ENCODE data around the gene FCHSD2. TPM values are rescaled to one million over a fixed set of nuclear protein-coding genes. Genes with fewer than 3 reads are reported as not detected.

The FCHSD2 gene
- total RNA-seq, 6 experiments from 2014 or later, result 10.8 to 25.9 (median 17.8) TPM

DNA sequence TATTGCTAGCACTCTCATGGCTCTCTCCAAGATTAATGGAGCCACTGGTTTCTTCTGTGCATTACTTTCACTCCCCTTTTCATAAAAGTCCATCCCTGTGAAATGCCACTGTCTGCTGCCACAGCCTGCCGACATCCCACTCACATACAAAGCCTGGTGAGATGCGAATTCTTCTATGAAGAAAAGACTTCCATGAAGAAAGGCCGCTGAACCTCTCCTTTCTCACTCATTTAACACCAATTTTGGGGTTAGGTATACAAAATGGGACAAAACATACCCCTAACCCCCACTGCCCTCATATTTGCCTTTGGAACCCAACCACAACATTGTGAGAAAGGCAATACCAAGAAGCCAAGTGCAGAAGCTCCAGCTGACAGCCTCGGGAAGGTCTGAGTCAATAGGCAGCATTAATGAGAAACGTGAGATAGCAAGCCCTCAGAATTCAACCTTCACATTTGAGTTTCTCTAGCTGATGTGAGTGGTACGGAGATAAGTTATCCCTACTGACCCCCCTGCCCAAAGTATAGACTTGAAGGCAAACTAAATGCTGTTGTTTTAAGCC, 171.5 kb downstream of the FCHSD2 start:
- ATAC-seq, result no peak
- 70% methylated on average over 6 of the region's 6 CpGs for WGBS (ENCODE audit: insufficient coverage, low coverage, low lambda C conversion rate, missing lambda C conversion rate)
- intact Hi-C loops (cut with DNase I), result no loop called here

DNA sequence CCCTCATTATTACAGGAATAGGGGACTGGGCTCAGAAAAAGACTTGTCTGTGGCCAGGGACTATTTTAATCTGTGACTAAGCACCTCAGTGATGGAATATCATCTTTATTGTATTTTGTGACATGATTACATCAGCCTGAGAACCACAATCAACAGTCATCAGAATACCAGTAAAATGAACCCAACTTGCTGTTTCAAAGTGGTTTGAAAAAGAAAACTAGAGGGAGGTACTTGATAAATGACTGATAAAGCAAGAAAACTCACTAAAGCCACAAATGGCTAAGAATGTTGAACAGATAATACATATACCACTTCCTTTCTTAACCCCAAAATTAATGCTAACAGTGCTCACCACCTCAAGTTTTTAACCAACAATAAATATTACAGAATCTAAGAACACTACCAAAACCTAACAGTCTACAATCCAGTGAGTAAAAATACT, 172.2 kb downstream of the FCHSD2 start:
- Histone ChIP-seq H3K36me3 (no peaks in the 10 kb centered on the region), H3K4me3 (no peak overlapping the region), H3K9me3 (no peaks in the 10 kb centered on the region), H3K27me3 (no peaks in the 10 kb centered on the region), H3K27ac (no peak overlapping the region), H3K4me1 (no peaks in the 10 kb centered on the region)
- ATAC-seq, result no peak
- intact Hi-C loops (cut with DNase I), result no loop called here
- no peak for DNase-seq
- TF ChIP-seq, protein P1, sequence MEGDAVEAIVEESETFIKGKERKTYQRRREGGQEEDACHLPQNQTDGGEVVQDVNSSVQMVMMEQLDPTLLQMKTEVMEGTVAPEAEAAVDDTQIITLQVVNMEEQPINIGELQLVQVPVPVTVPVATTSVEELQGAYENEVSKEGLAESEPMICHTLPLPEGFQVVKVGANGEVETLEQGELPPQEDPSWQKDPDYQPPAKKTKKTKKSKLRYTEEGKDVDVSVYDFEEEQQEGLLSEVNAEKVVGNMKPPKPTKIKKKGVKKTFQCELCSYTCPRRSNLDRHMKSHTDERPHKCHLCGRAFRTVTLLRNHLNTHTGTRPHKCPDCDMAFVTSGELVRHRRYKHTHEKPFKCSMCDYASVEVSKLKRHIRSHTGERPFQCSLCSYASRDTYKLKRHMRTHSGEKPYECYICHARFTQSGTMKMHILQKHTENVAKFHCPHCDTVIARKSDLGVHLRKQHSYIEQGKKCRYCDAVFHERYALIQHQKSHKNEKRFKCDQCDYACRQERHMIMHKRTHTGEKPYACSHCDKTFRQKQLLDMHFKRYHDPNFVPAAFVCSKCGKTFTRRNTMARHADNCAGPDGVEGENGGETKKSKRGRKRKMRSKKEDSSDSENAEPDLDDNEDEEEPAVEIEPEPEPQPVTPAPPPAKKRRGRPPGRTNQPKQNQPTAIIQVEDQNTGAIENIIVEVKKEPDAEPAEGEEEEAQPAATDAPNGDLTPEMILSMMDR (IDR thresholded peaks at IDR 0.05), result no peak
- TF ChIP-seq POLR2A (IDR thresholded peaks at IDR 0.05), result no peak

More for the DNA sequence above, 171.5 kb downstream of the FCHSD2 start:
- Histone ChIP-seq H3K4me3 (no peak overlapping the region), H3K36me3 (no peaks in the 10 kb centered on the region), H3K27ac (no peak overlapping the region), H3K27me3 (no peaks in the 10 kb centered on the region), H3K9me3 (no peaks in the 10 kb centered on the region), H3K4me1 (no peaks in the 10 kb centered on the region)
- DNase-seq, result no peak
- TF ChIP-seq, protein P1 (IDR thresholded peaks at IDR 0.05), result no peak
- no peak for TF ChIP-seq POLR2A (IDR thresholded peaks at IDR 0.05)

DNA sequence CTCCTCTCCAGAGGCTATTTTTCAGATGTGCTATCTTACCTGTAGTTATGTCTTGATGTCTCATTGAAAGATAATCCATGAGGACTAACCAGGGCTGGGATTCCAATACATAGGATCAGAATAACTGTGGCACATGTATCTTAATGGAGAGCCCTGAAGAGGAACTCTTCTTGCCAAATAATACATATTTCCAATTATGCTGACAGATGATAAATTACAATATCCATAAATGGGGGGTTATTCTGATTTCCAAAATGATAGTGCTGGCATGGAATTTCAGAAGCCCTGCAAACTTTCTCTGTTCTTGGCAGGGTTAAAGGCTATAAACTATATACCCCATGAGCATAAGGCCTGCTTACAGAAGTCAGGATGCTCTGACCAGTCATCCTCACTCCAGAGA, 173.7 kb downstream of the FCHSD2 start:
- no peaks in the 10 kb centered on the region for H3K36me3 ChIP-seq
- H3K4me1 ChIP-seq, result no peaks in the 10 kb centered on the region
- intact Hi-C loops (cut with DNase I), result no loop called here
- H3K4me3 ChIP-seq, result no peak overlapping the region
- H3K9me3 ChIP-seq, result no peaks in the 10 kb centered on the region
- DNase-seq (no peak), ATAC-seq (no peak)
- TF ChIP-seq POLR2A (IDR thresholded peaks at IDR 0.05), result no peak
- TF ChIP-seq, protein P1 (IDR thresholded peaks at IDR 0.05), result no peak
- H3K27ac ChIP-seq, result no peak overlapping the region
- no peaks in the 10 kb centered on the region for H3K27me3 ChIP-seq

DNA sequence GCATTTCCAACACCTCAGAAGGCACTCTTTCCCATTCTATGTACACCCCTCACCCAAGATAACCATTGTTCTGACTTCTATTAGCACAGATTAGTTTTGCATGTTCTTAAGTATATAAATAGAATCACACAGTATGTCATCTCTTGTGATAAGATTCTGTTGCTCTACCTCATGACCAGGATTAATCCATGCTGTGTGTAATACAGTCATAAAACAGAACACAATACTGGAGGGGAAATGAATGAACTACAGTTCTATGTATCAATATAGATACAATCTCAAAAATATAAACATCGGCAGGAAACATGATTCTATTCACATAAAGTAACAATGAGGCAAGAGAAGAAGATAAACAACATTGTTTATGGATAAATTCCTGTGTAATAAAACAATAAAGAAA, 176.4 kb downstream of the FCHSD2 start:
- Histone ChIP-seq H3K9me3 (no peaks in the 10 kb centered on the region), H3K27me3 (no peaks in the 10 kb centered on the region), H3K27ac (no peak overlapping the region), H3K4me3 (no peak overlapping the region), H3K36me3 (no peaks in the 10 kb centered on the region), H3K4me1 (peaks cover 0 to 4% (median 0%) of the 10 kb centered on the region in 4 donors)
- TF ChIP-seq, protein P1 (IDR thresholded peaks at IDR 0.05), result no peak
- no peak for TF ChIP-seq POLR2A (IDR thresholded peaks at IDR 0.05)
- no peak for DNase-seq
- no peak for ATAC-seq
- WGBS (ENCODE audit: insufficient coverage, low coverage, low lambda C conversion rate, missing lambda C conversion rate), result 69% methylated on average over 1 of the region's 1 CpG
- intact Hi-C loops (cut with DNase I), result no loop called here

- Histone ChIP-seq H3K9me3 (no peaks in the 10 kb centered on the region), H3K36me3 (no peaks in the 10 kb centered on the region), H3K27me3 (no peaks in the 10 kb centered on the region), H3K4me3 (no peak overlapping the region), H3K4me1 (peaks cover 0 to 4% (median 0%) of the 10 kb centered on the region in 4 donors), H3K27ac (no peak overlapping the region)
- DNase-seq (no peak), ATAC-seq (peak in 2 of 4 donors; percentile 24 to 62)
- TF ChIP-seq POLR2A (IDR thresholded peaks at IDR 0.05), result no peak
- TF ChIP-seq, protein P1 (IDR thresholded peaks at IDR 0.05), result no peak
- intact Hi-C loops (cut with DNase I), result no loop called here
Measured at GRCh38 chr11:72962717-72963116, 179.4 kb downstream of the FCHSD2 start.
